Panc1 (cell line): Measurements from ENCODE around the gene DLGAP3.

Experiments
- CTCF ChIP-seq: fragments of 450-650 bp; IDR thresholded peaks from 2 replicates; pipeline ENCODE4 v1.5.1; 2017; ENCODE audit warnings: mild to moderate bottlenecking
- REST ChIP-seq, 2 experiments: IDR thresholded peaks; 2 replicates each; pipeline ENCODE4 v1.6.1; 2011 to 2012; ENCODE audit warnings: low read depth in 2 of 2, control low read depth in 1 of 2, low read length in 1 of 2, mild to moderate bottlenecking in 1 of 2, moderate library complexity in 1 of 2; ENCODE audit not compliant: insufficient read depth in 1 of 2
- TCF7L2 ChIP-seq: IDR thresholded peaks from 2 replicates; pipeline ENCODE4 v1.6.1; 2011; ENCODE audit warnings: mild to moderate bottlenecking, low read depth, low read length, inconsistent platforms

DNA sequence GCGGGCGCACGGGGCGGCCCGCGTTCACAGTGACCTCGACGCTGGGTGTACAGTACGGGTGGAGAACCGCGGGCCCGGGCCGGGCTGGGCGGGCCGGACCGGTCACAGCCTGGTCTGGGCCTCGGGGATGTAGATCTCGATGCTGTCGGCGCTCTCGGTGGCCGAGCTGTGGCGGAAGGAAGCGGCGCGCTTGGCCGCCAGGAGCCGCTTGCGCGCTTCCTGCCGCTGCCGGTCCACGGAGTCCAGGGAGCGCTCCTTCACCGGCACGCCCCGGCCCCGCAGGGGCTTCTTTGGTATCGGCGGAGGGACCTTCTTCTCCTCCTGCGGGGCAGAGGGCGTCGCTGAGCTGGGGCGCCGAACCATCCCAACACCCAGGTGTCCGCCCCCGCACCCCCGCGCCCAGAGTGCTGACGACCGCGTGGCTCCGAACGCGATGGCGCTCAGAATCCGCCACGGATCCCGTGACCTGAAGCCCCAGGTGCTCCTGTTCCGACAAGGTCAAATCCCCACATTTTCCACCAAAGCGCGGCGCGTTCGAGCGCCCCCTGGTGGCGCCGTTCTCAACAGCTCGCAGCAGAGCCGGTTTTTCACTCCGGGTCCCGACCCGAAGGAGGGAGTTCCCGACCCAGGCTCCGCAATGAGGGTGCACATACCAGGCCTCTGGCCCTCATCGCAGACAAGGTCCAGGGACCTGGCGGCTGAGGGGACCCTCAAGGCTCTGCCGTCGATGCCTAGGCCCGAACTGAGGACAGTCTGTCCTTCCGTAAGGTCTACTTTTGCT is 63.3 kb downstream of the DLGAP3 start:
- TF ChIP-seq CTCF (peak; percentile 99), TCF7L2 (no peak), REST (IDR thresholded peaks at IDR 0.05; ENCODE audit: insufficient read depth in 1 of 2, low read depth in 2 of 2, low read length in 1 of 2) (0 out of 4 replicates have a peak, but pooled peaks of 1 of the 2 experiments have one; percentile 23)
